LNCaP clone FGC (cell line): ENCODE measurements around the gene NEMP2.
"Not testable (repeated sequence)": the region's sequence is repeated elsewhere in the genome, so short reads cannot be mapped to it uniquely, and the experiment has no call there.

Source experiments
- DNase-seq: peaks from one replicate; pipeline ENCODE4 v3.0.0-alpha.2; 2011; ENCODE audit warnings: low read depth
- H3K4me3 ChIP-seq: 2 replicates; pipeline ENCODE4 v1.5.1; 2011; ENCODE audit warnings: mild to moderate bottlenecking, low read depth, low read length, control low read depth
- CTCF ChIP-seq: IDR thresholded peaks from 2 replicates; pipeline ENCODE4 v1.5.1; 2012; ENCODE audit warnings: mild to moderate bottlenecking; ENCODE audit not compliant: control insufficient read depth, insufficient read depth; ENCODE audit errors: extremely low read depth

The NEMP2 gene

GRCh38 chr2:190481339-190481738 lies 53.2 kb downstream of the NEMP2 start:
- H3K4me3 ChIP-seq, result no peak overlapping the region
- DNase-seq, result no peak
- TF ChIP-seq CTCF, result no peak

DNA sequence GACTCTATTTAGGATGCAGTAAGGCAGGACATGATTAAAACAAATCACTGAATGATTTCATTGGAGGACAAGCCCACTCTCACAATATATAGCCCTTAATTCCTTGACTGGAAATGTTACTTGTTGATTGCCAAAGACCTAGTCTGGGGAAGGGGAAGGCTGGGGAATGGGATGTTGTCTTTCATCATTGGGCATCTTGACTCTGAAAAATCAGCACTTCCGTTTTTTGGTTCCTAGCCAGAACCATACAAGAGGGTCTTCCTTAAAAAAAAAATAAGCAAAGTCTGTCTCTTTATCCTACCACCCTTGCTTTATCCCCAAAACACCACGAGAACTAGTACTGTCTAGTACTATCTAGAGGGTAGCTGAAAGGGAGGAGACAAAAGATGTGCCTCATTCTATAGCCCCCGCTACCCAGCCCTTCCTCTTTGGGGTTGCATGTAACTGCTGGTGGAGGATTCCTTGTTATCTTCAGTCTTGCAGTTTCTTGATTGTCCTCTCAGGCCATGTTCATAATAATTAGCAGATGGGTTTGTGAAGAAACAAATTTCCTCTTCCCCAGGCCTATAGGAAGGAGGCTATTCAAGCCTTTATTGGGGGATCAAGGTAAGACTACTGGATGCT lies 55.8 kb downstream of the NEMP2 start:
- no peak overlapping the region for H3K4me3 ChIP-seq
- no peak for TF ChIP-seq CTCF
- no peak for DNase-seq

DNA sequence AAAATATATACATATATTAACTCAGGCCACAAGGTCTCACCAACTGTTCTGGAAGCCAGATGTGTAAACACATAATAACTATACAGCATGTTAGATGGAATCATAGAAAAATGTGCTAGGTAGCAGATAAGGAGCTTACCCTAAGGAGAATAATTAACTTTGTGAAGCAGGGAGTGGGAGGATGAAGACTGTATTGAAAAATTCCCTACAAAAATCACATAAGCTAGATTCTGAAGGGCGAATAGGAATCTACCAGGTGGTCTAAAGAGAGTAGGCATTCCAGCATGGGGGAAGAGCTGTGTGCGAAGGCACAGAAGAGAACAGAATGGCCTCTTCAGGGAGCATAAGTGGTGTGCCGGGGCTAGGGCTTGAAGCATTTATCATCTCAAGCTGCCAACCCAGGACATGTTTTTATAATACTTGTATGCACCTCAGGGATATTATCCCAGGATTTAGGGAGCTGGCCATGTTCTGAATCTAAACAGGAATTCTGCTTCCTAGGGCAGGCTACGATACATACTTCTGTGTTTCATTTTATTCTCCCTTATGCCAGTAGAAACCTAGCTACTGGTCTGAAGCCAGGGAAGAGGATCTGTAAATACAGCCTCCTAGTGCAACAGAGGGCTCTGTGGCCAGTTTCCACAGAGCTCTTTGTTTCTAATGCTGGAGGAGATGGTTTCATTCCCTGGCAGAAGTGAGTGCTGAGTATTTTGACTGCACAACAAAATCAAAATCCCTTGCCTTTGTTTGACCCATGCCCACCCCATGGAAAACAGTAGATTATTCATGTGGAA lies 56.7 kb downstream of the NEMP2 start:
- H3K4me3 ChIP-seq, result no peak overlapping the region
- DNase-seq, result no peak
- no peak for TF ChIP-seq CTCF

DNA sequence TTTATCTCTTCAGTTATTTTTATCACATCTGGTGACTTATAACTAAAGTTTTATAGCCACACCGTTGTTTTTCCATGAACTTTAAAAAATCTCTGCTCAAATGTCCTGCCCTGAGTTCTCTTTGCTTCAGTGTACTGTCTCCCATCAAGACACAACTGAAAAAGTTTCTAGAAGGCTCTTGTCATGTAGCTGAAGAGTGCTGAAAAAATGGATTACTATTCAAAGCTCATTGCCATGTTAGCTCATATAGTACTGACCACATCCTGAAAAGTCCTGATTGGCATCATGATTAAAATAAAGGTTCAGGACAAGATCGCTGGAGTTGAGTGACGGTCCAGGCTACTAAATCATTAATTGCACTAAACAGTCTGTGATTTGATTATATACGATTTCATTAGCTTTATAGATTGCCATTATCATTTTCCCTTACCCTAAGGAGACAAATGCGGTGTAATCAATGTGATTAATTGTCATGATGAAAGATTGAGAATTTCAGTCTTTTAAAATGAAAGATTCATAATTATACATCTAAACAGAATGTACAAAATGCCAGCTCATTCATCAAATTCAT lies 64.2 kb downstream of the NEMP2 start:
- H3K4me3 ChIP-seq, result no peak overlapping the region
- no peak for TF ChIP-seq CTCF
- no peak for DNase-seq

- no peak overlapping the region for H3K4me3 ChIP-seq
- DNase-seq, result peak; percentile 93
- TF ChIP-seq CTCF, result no peak
Measured at GRCh38 chr2:190469771-190470170, 64.8 kb downstream of the NEMP2 start.

DNA sequence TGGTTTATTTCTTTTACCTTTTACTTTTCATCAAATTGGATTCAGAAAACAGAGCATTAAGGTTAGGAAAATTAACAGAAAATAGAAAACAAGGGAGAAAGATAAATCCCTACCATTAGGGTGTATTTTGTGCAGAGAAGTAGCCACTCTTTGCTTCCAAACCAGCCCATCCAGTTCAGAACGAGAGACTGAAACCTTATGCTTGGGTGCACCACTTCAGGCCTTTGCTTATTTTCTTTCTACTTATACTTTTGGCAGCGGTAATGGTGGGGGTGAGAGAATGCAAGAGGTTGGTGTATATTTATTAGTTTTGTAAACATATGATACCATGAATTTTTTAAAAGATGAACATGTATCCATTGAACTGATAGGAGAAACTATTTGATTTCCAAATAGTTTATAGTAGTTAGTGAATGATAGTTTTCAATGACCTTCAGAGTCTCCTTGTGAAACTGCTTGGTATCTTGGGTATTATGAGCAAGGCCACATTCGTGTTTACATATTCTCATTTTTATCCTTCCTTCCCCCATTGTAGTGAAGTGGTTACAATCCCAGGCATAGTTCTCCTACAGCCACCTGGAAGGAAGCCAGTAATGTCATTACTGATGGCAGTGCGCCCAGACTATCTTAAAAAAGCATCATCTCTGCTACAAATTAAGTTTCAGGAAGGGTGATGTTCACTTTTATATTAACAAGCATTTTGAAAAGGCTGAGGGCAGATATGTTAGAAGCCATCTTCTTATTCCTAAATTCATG lies 65.5 kb downstream of the NEMP2 start:
- H3K4me3 ChIP-seq, result no peak overlapping the region
- no peak for TF ChIP-seq CTCF
- peak; percentile 75 for DNase-seq

- DNase-seq, H3K4me3 ChIP-seq: not testable (repeated sequence)
Measured at GRCh38 chr2:190468354-190468753, 66.2 kb downstream of the NEMP2 start.
